KMS-11 (cell line): ENCODE data around the gene MYEOV.

ENCODE experiments used
- H2AFZ ChIP-seq: fragments of 200-600 bp; sonication (generic); 2 replicates; pipeline ENCODE4 v1.6.1; 2016; ENCODE audit warnings: antibody characterized with exemption, mixed run types, low read depth
- H3K27ac ChIP-seq: fragments of 200-600 bp; sonication (generic); 2 replicates; pipeline ENCODE4 v1.6.1; 2016; ENCODE audit warnings: mild to moderate bottlenecking, mixed run types
- H3K27me3 ChIP-seq: fragments of 200-600 bp; sonication (generic); 2 replicates; pipeline ENCODE4 v1.6.1; 2017; ENCODE audit warnings: mild to moderate bottlenecking, low read depth, mixed run types, moderate library complexity; ENCODE audit not compliant: insufficient read depth
- H3K36me3 ChIP-seq: fragments of 200-600 bp; sonication (generic); 2 replicates; pipeline ENCODE4 v1.6.1; 2017; ENCODE audit warnings: mild to moderate bottlenecking, mixed run types; ENCODE audit not compliant: insufficient read depth
- H3K4me1 ChIP-seq: fragments of 200-600 bp; sonication (generic); 2 replicates; pipeline ENCODE4 v1.6.1; 2016; ENCODE audit warnings: mild to moderate bottlenecking, low read depth, mixed run types; ENCODE audit not compliant: poor library complexity, severe bottlenecking
- H3K4me2 ChIP-seq: fragments of 200-600 bp; sonication (generic); 2 replicates; pipeline ENCODE4 v1.7.0; 2016; ENCODE audit warnings: mild to moderate bottlenecking, mixed run types
- H3K4me3 ChIP-seq: fragments of 200-600 bp; sonication (generic); IDR thresholded peaks from 2 replicates; pipeline ENCODE4 v1.6.1; 2017; ENCODE audit warnings: low read depth, low read length, mixed read lengths; ENCODE audit not compliant: insufficient read depth
- H3K79me2 ChIP-seq: fragments of 200-600 bp; sonication (generic); 2 replicates; pipeline ENCODE4 v1.6.1; 2016; ENCODE audit warnings: low read depth, mixed run types; ENCODE audit not compliant: insufficient read depth
- H3K9ac ChIP-seq: fragments of 200-600 bp; sonication (generic); 2 replicates; pipeline ENCODE4 v1.6.1; 2016; ENCODE audit warnings: mild to moderate bottlenecking, mixed run types
- H4K20me1 ChIP-seq: fragments of 200-600 bp; sonication (generic); 2 replicates; pipeline ENCODE4 v1.6.1; 2016; ENCODE audit warnings: mild to moderate bottlenecking, mixed run types; ENCODE audit not compliant: insufficient read depth
- TF ChIP-seq, protein P1 (sequence below): fragments of 200-600 bp; sonication (generic); conservative IDR thresholded peaks from 2 replicates; pipeline ENCODE4 v1.6.1; 2017; ENCODE audit warnings: low read depth, mild to moderate bottlenecking, antibody characterized with exemption, low read length, moderate library complexity, mixed read lengths

Gene MYEOV

DNA sequence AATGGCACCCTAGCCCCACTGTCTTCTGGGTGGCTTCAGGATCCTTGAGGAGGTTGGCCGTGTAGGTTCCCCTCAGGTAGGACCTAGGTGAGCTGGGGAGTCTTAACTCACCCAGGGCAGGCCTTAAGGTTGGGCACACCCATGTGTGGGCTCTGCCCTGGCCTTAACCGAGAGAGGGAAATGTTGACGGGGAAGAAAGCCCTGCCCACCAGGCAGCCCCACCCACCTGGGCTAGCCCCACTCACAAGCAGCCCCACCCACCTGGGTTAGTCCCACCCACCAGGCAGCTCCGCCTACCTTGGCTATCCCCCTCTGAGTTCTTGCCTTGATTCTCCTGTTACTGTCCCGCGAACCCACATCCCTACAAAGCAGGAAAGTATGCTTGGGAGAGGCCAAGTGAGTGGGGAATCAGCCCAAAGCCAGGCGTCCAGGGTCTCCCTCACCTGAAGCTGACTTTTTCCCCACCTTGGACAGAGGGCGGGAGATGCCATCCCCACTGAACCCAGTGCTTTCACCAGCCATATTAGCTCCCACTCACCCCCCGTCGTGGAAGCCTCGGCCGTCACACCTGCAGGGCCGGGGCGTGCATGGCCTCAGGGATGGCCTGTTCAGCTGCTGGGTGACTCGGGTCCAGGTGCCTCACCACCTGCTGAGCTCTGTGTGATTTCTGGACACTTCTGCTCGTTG lies at the start of gene MYEOV:
MYEOV (plus strand) TSS at position 337 of the 687 bp plus-strand sequence. CDS start 1,200 bp downstream, outside the sequence.
- H3K36me3 ChIP-seq = no peaks in the 10 kb centered on the region
- H3K79me2 ChIP-seq = no peaks in the 10 kb centered on the region
- H3K4me1 ChIP-seq = peaks cover 25% of the 10 kb centered on the region
- no peak within 1 kb of the TSS for H3K9ac ChIP-seq
- no peak within 1 kb of the TSS for H2AFZ ChIP-seq
- H3K27ac ChIP-seq = no peak within 1 kb of the TSS
- H3K4me2 ChIP-seq = no peak within 1 kb of the TSS
- no peaks in the 10 kb centered on the region for H4K20me1 ChIP-seq
- peaks cover 5% of the 10 kb centered on the region; the same call in 1 of the 2 replicates for H3K27me3 ChIP-seq
- TF ChIP-seq, protein P1, sequence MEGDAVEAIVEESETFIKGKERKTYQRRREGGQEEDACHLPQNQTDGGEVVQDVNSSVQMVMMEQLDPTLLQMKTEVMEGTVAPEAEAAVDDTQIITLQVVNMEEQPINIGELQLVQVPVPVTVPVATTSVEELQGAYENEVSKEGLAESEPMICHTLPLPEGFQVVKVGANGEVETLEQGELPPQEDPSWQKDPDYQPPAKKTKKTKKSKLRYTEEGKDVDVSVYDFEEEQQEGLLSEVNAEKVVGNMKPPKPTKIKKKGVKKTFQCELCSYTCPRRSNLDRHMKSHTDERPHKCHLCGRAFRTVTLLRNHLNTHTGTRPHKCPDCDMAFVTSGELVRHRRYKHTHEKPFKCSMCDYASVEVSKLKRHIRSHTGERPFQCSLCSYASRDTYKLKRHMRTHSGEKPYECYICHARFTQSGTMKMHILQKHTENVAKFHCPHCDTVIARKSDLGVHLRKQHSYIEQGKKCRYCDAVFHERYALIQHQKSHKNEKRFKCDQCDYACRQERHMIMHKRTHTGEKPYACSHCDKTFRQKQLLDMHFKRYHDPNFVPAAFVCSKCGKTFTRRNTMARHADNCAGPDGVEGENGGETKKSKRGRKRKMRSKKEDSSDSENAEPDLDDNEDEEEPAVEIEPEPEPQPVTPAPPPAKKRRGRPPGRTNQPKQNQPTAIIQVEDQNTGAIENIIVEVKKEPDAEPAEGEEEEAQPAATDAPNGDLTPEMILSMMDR = no peak
- no peak within 1 kb of the TSS for H3K4me3 ChIP-seq

DNA sequence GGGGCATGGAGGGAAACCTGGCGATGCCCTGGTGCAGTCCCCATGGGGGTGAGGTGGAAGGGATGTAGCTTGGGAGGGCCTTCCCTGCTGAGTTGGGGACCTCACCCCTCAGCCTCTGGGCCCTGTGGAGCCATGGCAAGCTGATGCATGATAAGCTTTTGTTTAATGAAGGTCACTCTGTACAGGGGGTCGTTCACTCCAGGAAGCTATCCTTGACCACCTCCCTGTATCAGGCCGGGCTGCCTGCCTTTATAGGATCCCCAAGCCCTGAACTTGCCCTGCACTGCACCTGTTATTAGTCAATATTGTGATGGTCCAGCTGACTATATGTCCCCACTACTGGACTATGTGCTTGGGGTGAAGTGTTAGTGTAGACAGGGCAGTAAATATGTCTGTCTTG lies 49.7 kb upstream of the MYEOV start:
- TF ChIP-seq, protein P1 = no peak

DNA sequence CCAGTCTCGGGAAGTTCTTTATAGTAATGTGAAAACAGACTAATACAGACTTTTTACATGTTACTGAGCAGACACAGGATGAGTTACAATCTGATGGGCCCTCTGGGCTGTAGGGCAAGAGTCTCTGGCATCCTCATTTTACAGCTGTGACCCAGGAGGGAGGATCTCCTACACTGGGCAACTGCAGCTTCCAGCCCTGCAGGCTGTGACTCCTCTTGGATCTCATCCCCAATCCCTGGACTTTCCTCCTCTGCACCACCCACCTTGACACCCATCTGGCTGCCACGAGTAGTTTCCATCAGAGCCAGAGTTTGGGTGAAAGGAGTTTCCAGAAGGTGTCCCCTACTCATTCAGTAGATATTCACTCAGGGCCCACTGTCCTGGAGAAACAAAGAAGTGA lies 48.9 kb upstream of the MYEOV start:
- peaks cover 4% of the 10 kb centered on the region; the same call in 1 of the 2 replicates for H3K27me3 ChIP-seq
- H2AFZ ChIP-seq = no peak overlapping the region
- H3K36me3 ChIP-seq = no peaks in the 10 kb centered on the region
- H3K4me3 ChIP-seq = no peak overlapping the region
- H3K4me2 ChIP-seq = no peak overlapping the region
- H3K9ac ChIP-seq = no peak overlapping the region
- no peaks in the 10 kb centered on the region for H3K4me1 ChIP-seq
- H3K79me2 ChIP-seq = no peaks in the 10 kb centered on the region
- TF ChIP-seq, protein P1 = no peak
- H3K27ac ChIP-seq = no peak overlapping the region
- no peaks in the 10 kb centered on the region for H4K20me1 ChIP-seq

More for the DNA sequence above, 49.7 kb upstream of the MYEOV start:
- Histone ChIP-seq H3K4me3 (no peak overlapping the region), H3K36me3 (no peaks in the 10 kb centered on the region), H3K4me1 (no peaks in the 10 kb centered on the region), H2AFZ (no peak overlapping the region), H3K27me3 (peaks cover 4% of the 10 kb centered on the region; the same call in 1 of the 2 replicates), H3K27ac (no peak overlapping the region), H3K9ac (no peak overlapping the region), H4K20me1 (no peaks in the 10 kb centered on the region), H3K4me2 (no peak overlapping the region), H3K79me2 (no peaks in the 10 kb centered on the region)

DNA sequence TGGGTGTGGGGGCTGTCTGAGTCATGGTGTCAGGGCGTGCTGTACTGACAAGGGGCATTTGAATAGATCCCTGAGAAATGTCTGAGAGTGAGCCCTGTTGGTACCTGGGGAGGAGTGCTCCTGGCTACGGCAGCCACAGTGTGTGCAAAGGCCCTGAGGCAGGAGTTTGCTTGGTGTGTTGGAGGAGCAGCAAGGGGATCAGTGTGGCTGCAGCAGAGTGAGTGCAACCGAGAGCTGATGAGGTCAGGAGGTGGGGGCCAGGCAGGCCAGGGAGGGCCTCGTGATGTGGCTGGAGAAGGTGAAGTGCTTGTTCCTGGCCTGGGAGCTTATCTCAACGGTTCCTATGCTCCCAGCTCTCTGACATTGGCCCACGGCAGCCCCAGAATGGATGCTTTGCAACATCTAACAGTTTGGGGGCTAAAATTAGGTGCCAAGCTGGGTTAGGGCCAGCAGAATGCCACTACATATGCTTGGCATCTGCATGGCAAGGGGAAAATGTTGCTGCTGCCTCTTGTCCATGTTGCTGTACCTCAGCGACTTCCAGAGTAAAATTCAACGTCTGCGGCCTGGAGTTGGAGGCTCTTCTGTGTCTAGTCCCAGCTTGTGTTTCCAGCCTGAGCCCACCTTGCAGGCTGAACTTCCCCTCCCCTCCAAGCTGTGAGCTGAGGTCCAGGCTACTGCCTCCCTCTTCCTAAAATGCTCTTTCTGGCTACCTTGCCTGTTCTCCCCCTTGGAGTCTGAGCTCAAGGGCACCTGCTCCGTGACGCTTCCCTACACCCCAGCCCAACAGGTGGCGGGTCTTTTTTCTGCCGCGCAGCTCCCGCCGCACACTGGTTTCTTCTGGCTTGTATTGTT lies 48.2 kb upstream of the MYEOV start:
- H3K4me3 ChIP-seq = no peak overlapping the region
- no peaks in the 10 kb centered on the region for H3K4me1 ChIP-seq
- H3K9ac ChIP-seq = no peak overlapping the region
- TF ChIP-seq, protein P1 = no peak
- no peak overlapping the region for H3K27ac ChIP-seq
- H3K27me3 ChIP-seq = peaks cover 8% of the 10 kb centered on the region; the same call in 1 of the 2 replicates
- H3K79me2 ChIP-seq = no peaks in the 10 kb centered on the region
- no peak overlapping the region for H3K4me2 ChIP-seq
- H3K36me3 ChIP-seq = no peaks in the 10 kb centered on the region
- H2AFZ ChIP-seq = no peak overlapping the region
- H4K20me1 ChIP-seq = no peaks in the 10 kb centered on the region
